ENCODE data around the gene ZNF253. TPM values are rescaled to one million over a fixed set of nuclear protein-coding genes. Genes with fewer than 3 reads are reported as not detected.

Gene ZNF253
- total RNA-seq, 1 donor from 2014 or later: 8.1 TPM

DNA sequence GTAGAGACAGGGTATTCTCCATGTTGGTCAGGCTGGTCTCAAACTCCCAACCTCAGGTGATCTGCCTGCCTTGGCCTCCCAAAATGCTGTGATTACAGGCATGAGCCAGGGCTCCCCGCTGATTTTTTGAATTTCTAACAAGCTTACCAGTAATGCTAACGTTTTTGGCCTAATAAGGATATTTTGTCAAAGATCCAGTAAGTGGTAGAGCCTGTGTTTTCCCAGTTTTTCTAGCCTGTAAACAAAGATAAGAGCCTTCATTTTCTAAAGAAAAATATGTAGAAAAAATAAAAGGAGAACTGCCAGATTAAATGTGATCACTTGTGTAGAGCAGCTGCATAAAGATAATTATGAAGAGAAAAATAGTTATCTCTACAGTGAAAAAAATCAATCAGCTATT, 72.8 kb downstream of the ZNF253 start:
- intact Hi-C loops (cut with DNase I): no loop called here
- H3K4me1 ChIP-seq: no peaks in the 10 kb centered on the region
- H3K4me3 ChIP-seq: no peak overlapping the region
- H3K36me3 ChIP-seq: no peaks in the 10 kb centered on the region
- TF ChIP-seq, protein P1, sequence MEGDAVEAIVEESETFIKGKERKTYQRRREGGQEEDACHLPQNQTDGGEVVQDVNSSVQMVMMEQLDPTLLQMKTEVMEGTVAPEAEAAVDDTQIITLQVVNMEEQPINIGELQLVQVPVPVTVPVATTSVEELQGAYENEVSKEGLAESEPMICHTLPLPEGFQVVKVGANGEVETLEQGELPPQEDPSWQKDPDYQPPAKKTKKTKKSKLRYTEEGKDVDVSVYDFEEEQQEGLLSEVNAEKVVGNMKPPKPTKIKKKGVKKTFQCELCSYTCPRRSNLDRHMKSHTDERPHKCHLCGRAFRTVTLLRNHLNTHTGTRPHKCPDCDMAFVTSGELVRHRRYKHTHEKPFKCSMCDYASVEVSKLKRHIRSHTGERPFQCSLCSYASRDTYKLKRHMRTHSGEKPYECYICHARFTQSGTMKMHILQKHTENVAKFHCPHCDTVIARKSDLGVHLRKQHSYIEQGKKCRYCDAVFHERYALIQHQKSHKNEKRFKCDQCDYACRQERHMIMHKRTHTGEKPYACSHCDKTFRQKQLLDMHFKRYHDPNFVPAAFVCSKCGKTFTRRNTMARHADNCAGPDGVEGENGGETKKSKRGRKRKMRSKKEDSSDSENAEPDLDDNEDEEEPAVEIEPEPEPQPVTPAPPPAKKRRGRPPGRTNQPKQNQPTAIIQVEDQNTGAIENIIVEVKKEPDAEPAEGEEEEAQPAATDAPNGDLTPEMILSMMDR (IDR thresholded peaks at IDR 0.05): no peak
- ATAC-seq (no peak), DNase-seq (no peak)
- no peaks in the 10 kb centered on the region for H3K27me3 ChIP-seq
- peaks cover 16% of the 10 kb centered on the region for H3K9me3 ChIP-seq
- no peak overlapping the region for H3K27ac ChIP-seq

DNA sequence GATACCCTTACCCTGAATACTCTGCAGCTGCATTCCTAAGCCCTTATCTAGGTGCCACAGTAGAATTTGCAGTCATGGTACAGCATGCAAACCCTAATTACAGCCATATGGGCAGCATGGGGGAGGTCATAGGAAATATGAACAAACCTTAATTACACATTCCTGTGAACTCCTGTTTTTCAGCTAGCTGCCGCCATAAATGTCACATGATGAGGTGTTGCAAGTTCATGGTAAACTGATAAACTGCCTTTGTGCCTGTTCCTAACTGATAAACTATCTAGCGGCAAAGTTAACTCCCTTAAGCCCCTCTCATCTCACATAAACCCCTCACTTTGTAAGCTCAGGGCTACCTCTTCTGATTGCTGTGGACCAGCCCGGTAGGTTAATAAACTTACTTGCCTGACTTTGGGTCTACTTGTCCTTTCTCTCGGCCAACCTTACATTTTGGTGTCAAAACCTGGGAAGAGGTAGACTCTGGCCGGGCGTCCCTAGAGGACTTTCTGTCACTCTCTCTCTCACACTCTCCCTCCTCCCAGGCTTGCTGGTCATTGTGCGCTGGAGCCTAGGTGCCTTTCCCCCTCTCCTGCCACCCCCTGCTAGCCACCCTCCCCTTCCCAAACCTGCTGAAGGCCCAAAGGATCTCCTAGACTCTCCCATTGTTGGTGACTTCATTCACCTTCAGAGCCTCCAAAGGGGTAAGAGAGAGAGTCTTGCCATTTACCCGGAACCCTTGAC, 78.3 kb downstream of the ZNF253 start:
- ATAC-seq (no peak), DNase-seq (no peak)
- no peak overlapping the region for H3K4me3 ChIP-seq
- no peaks in the 10 kb centered on the region for H3K4me1 ChIP-seq
- H3K27ac ChIP-seq: no peak overlapping the region
- no peaks in the 10 kb centered on the region for H3K27me3 ChIP-seq
- TF ChIP-seq, protein P1 (IDR thresholded peaks at IDR 0.05): no peak
- H3K36me3 ChIP-seq: no peaks in the 10 kb centered on the region
- H3K9me3 ChIP-seq: no peaks in the 10 kb centered on the region
- intact Hi-C loops (cut with DNase I): no loop called here

Other genes starting within 250 kb of the ZNF253 start
- 3.4 TPM for gene PBX4, start 247.2 kb upstream of the ZNF253 start, total RNA-seq
- gene LPAR2, start 237.7 kb upstream of the ZNF253 start, total RNA-seq: 23.5 TPM
- 37.3 TPM for gene GMIP, start 222.2 kb upstream of the ZNF253 start, total RNA-seq
- gene ATP13A1, start 202.2 kb upstream of the ZNF253 start, total RNA-seq: 55.5 TPM
- gene ZNF101, start 197.0 kb upstream of the ZNF253 start, total RNA-seq: 11.1 TPM
- 6.4 TPM for gene ZNF14, start 132.8 kb upstream of the ZNF253 start, total RNA-seq
- 22.1 TPM for gene ZNF506, start 44.1 kb upstream of the ZNF253 start, total RNA-seq
- gene ZNF93, start 35.1 kb downstream of the ZNF253 start, total RNA-seq: 1.9 TPM
- 9.6 TPM for gene ZNF682, start 173.6 kb downstream of the ZNF253 start, total RNA-seq
- 7.6 TPM for gene ZNF90, start 212.1 kb downstream of the ZNF253 start, total RNA-seq